ENCODE measurements around the gene TFAP2E. TPM values are rescaled to one million over a fixed set of nuclear protein-coding genes. Genes with fewer than 3 reads are reported as not detected.

Gene TFAP2E
- total RNA-seq, 1 donor from 2014 or later = 0.41 TPM

GRCh38 chr1:35561972-35562680, 11.0 kb upstream of the TFAP2E start:
- Histone ChIP-seq H3K36me3 (ENCODE audit: insufficient read depth, low read length) (peaks cover 8% of the 10 kb centered on the region), H3K4me1 (ENCODE audit: insufficient read depth, low read length) (peaks cover 14% of the 10 kb centered on the region), H4K20me1 (ENCODE audit: insufficient read depth, low read length) (peaks cover 85% of the 10 kb centered on the region), H3K4me3 (ENCODE audit: insufficient read depth, low read depth, low read length) (no peak overlapping the region), H3K9me3 (ENCODE audit: insufficient read depth, low read depth, low read length) (no peaks in the 10 kb centered on the region), H3K9ac (ENCODE audit: low read length) (no peak overlapping the region), H3K27ac (ENCODE audit: low read depth, low read length) (no peak overlapping the region), H2AFZ (ENCODE audit: low read depth, low read length) (no peak overlapping the region), H3K27me3 (ENCODE audit: insufficient read depth, low read length) (no peaks in the 10 kb centered on the region), H3K79me2 (ENCODE audit: insufficient read depth, low read length) (peaks cover 45% of the 10 kb centered on the region), H3K4me2 (ENCODE audit: low read length) (peak overlapping the region; percentile 63)
- FAIRE-seq (no peak), DNase-seq (ENCODE audit: low read depth) (no peak)
- H3K4me3 Mint-ChIP-seq (ENCODE audit: unreplicated experiment) = no peak overlapping the region
- peaks cover 10% of the 10 kb centered on the region for H3K36me3 Mint-ChIP-seq (ENCODE audit: low read depth, unreplicated experiment)
- no peaks in the 10 kb centered on the region for H3K9me3 Mint-ChIP-seq (ENCODE audit: unreplicated experiment)
- TF ChIP-seq EZH2 (IDR thresholded peaks at IDR 0.05; ENCODE audit: insufficient read depth, low read length) = no peak
- TF ChIP-seq CTCF (IDR thresholded peaks at IDR 0.05; ENCODE audit: insufficient read depth, low read depth, low read length) = no peak
- H3K4me1 Mint-ChIP-seq (ENCODE audit: low read depth, unreplicated experiment) = peaks cover 5% of the 10 kb centered on the region
- H3K27ac Mint-ChIP-seq (ENCODE audit: unreplicated experiment) = no peak overlapping the region
- H3K27me3 Mint-ChIP-seq (ENCODE audit: low read depth, unreplicated experiment) = no peaks in the 10 kb centered on the region

GRCh38 chr1:35563166-35563565, 9.9 kb upstream of the TFAP2E start:
- H3K9me3 ChIP-seq (ENCODE audit: insufficient read depth, low read depth, low read length) = no peaks in the 10 kb centered on the region
- Mint-ChIP-seq H3K9me3 (ENCODE audit: unreplicated experiment) (no peaks in the 10 kb centered on the region), H3K4me1 (ENCODE audit: low read depth, unreplicated experiment) (peaks cover 8% of the 10 kb centered on the region), H3K27ac (ENCODE audit: unreplicated experiment) (no peak overlapping the region), H3K27me3 (ENCODE audit: low read depth, unreplicated experiment) (no peaks in the 10 kb centered on the region), H3K36me3 (ENCODE audit: low read depth, unreplicated experiment) (peaks cover 10% of the 10 kb centered on the region), H3K4me3 (ENCODE audit: unreplicated experiment) (no peak overlapping the region)
- no peak for FAIRE-seq
- no peak for DNase-seq (ENCODE audit: low read depth)
- peaks cover 8% of the 10 kb centered on the region for H3K36me3 ChIP-seq (ENCODE audit: insufficient read depth, low read length)
- peaks cover 89% of the 10 kb centered on the region for H4K20me1 ChIP-seq (ENCODE audit: insufficient read depth, low read length)
- H3K79me2 ChIP-seq (ENCODE audit: insufficient read depth, low read length) = peaks cover 38% of the 10 kb centered on the region
- H3K4me2 ChIP-seq (ENCODE audit: low read length) = no peak overlapping the region
- H3K27me3 ChIP-seq (ENCODE audit: insufficient read depth, low read length) = no peaks in the 10 kb centered on the region
- H3K4me1 ChIP-seq (ENCODE audit: insufficient read depth, low read length) = peaks cover 14% of the 10 kb centered on the region
- H3K4me3 ChIP-seq (ENCODE audit: insufficient read depth, low read depth, low read length) = no peak overlapping the region
- TF ChIP-seq EZH2 (IDR thresholded peaks at IDR 0.05; ENCODE audit: insufficient read depth, low read length) (no peak), CTCF (IDR thresholded peaks at IDR 0.05; ENCODE audit: insufficient read depth, low read depth, low read length) (no peak)
- H2AFZ ChIP-seq (ENCODE audit: low read depth, low read length) = no peak overlapping the region
- no peak overlapping the region for H3K27ac ChIP-seq (ENCODE audit: low read depth, low read length)
- no peak overlapping the region for H3K9ac ChIP-seq (ENCODE audit: low read length)
